ENCODE data around the gene SSTR5. TPM values are rescaled to one million over a fixed set of nuclear protein-coding genes. Genes with fewer than 3 reads are reported as not detected.

Gene SSTR5
- total RNA-seq, 6 donors from 2014 or later, result not detected

DNA sequence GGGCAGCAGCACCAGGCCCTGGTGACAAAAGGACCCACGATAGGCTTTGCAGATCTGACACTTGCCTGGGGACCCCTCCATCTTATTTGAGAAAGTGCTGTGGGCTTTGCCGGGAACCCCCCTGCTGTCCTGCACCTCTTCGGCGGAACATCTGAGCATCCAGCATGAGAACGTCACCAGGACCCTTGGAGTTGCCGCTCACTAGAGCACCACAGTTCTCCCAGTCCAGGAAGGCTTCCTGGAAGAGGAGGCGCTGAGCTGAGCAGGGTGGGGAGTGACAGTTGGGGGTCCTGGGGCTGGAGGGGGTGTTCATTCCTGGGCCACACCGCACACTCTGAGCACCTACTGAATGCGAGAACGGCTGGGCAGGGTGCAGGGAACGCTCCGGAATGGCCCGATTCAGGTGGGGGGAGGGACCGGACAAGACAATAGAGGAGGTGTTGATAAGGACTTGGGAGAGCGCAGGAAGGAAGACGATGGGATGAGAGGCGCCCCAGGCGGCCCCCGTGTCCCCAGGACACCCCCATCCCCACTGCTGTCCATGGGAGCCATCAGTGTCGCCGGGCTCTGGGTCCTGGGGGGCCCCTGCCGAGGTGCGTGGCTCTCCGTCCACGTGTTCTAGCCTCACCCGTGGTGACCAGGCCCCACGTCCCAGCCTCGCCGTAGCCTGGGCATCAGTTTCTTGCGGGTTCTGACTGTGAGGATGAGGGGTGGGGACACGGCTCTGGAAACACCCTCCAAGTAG is 55.6 kb downstream of the SSTR5 start:
- Histone ChIP-seq H3K27me3 (no peaks in the 10 kb centered on the region), H3K27ac (no peak overlapping the region), H3K4me3 (no peak overlapping the region), H3K36me3 (no peaks in the 10 kb centered on the region), H3K9me3 (no peaks in the 10 kb centered on the region), H3K4me1 (no peaks in the 10 kb centered on the region)
- DNase-seq (peak in 1 of 2 donors; percentile 78), ATAC-seq (ENCODE audit: low FRiP score in 2 of 2) (no peak)
- TF ChIP-seq POLR2A (IDR thresholded peaks at IDR 0.05), result no peak
- WGBS, 2 donors, result 83 to 84% methylated on average over 22 to 31 of the region's 31 CpGs

DNA sequence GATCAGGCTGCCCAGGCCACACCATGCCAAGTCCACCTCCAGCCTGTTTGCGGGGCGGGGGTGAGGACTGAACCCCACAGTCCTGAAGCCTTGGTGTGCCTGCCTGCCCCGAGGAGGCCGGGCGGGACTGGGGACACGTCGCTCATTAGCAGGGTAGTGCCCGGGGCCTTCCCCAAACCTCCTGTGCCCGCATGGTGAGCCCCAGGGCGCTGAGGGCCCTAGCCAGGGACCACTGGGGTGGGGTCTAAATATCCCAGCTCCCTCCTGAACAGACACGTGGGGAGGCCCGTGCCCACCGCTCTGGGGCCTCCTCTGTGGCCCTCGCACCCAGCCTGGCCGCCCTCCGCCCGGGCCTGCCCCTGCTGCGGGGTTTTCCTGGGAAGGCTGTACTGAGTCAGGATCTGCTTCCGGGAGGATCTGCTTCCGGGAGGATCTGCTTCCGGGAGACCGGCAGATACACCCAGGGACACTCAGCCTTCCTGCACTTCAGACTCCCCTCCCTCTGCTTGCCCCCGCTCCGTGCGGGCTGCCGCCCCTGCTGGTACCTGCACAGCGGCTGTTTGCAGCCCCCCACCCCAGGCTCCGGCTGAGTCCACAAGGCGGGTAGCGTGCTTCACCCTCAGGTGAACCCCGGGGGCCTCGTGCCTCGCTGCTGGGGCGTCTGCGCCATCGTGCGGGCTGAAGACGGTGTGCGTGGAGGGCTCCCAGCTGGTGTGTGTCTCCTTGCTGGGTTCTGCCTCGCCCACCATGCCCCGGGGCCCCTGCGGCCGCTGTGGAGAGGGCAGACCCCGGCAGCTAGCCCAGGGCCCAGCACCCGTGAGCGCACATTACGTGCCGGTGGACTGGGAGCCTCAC is 56.8 kb downstream of the SSTR5 start:
- DNase-seq, result peak in 1 of 2 donors; percentile 80
- no peak overlapping the region for H3K4me3 ChIP-seq
- no peaks in the 10 kb centered on the region for H3K4me1 ChIP-seq
- ATAC-seq (ENCODE audit: low FRiP score in 2 of 2), result no peak
- TF ChIP-seq POLR2A (IDR thresholded peaks at IDR 0.05) (no peak), EP300 (IDR thresholded peaks at IDR 0.05) (no peak), POLR2AphosphoS5 (IDR thresholded peaks at IDR 0.05) (no peak)
- TF ChIP-seq, protein P1, sequence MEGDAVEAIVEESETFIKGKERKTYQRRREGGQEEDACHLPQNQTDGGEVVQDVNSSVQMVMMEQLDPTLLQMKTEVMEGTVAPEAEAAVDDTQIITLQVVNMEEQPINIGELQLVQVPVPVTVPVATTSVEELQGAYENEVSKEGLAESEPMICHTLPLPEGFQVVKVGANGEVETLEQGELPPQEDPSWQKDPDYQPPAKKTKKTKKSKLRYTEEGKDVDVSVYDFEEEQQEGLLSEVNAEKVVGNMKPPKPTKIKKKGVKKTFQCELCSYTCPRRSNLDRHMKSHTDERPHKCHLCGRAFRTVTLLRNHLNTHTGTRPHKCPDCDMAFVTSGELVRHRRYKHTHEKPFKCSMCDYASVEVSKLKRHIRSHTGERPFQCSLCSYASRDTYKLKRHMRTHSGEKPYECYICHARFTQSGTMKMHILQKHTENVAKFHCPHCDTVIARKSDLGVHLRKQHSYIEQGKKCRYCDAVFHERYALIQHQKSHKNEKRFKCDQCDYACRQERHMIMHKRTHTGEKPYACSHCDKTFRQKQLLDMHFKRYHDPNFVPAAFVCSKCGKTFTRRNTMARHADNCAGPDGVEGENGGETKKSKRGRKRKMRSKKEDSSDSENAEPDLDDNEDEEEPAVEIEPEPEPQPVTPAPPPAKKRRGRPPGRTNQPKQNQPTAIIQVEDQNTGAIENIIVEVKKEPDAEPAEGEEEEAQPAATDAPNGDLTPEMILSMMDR (IDR thresholded peaks at IDR 0.05), result no peak
- 80 to 89% methylated on average over 8 to 46 of the region's 48 CpGs for WGBS, 2 donors
- H3K36me3 ChIP-seq, result no peaks in the 10 kb centered on the region
- no peaks in the 10 kb centered on the region for H3K27me3 ChIP-seq
- no peaks in the 10 kb centered on the region for H3K9me3 ChIP-seq
- H3K27ac ChIP-seq, result no peak overlapping the region

DNA sequence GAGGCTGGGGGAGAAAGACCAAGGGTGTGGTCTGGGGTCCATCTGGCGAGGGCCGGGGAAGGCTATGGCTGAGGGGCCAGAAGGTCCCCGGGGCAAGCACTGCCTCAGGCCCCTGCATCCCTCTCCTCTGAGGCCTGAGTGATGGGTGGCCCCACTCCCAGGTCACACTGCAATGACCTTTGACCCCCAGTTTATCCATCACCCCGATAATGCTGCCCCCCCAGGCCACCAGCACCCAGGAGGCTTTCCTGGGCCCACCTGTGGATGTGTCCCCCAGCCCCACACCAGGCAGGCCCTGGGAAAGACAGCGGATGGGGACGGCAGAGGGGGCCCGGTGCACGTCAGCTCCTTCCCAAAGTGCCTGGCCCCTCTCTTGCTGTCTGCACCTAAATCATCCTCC is 57.8 kb downstream of the SSTR5 start:
- Histone ChIP-seq H3K4me3 (no peak overlapping the region), H3K36me3 (no peaks in the 10 kb centered on the region), H3K27ac (no peak overlapping the region), H3K9me3 (no peaks in the 10 kb centered on the region), H3K27me3 (no peaks in the 10 kb centered on the region), H3K4me1 (no peaks in the 10 kb centered on the region)
- no peak for TF ChIP-seq EP300 (IDR thresholded peaks at IDR 0.05)
- TF ChIP-seq, protein P1 (IDR thresholded peaks at IDR 0.05), result no peak
- no peak for TF ChIP-seq POLR2AphosphoS5 (IDR thresholded peaks at IDR 0.05)
- TF ChIP-seq POLR2A (IDR thresholded peaks at IDR 0.05), result no peak
- 83 to 90% methylated on average over 3 to 4 of the region's 8 CpGs for WGBS, 2 donors
- ATAC-seq (ENCODE audit: low FRiP score in 2 of 2), result no peak
- peak in 1 of 2 donors; percentile 50 for DNase-seq

Other genes starting within 250 kb of the SSTR5 start
- 100 to 1,000 TPM in 1 of 6 donors, 10 to 100 TPM in 5; 20.3 to 147 (median 28.2) TPM for gene LMF1, start 101.8 kb upstream of the SSTR5 start, total RNA-seq
- gene SOX8, start 91.0 kb upstream of the SSTR5 start, total RNA-seq, result 1 to 10 TPM in 2 of 6 donors, under 1 TPM in 4; 0.14 to 1.1 (median 0.57) TPM
- gene C1QTNF8, start 23.5 kb downstream of the SSTR5 start, total RNA-seq, result under 1 TPM in 1 of 6 donors, not detected in 5; 0.30 TPM
- gene CACNA1H, start 80.4 kb downstream of the SSTR5 start, total RNA-seq, result 10 to 100 TPM in 2 of 6 donors, 1 to 10 TPM in 4; 6.4 to 46.1 (median 9.3) TPM
- gene TPSG1, start 152.5 kb downstream of the SSTR5 start, total RNA-seq, result 10 to 100 TPM in 1 of 6 donors, 1 to 10 TPM in 2, under 1 TPM in 1, not detected in 2; 0.61 to 38.8 (median 3.7) TPM
- gene TPSB2, start 157.4 kb downstream of the SSTR5 start, total RNA-seq, result 100 to 1,000 TPM in 2 of 6 donors, 10 to 100 TPM in 4; 10.5 to 329 (median 70.7) TPM
- 100 to 1,000 TPM in 3 of 6 donors, 10 to 100 TPM in 2, 1 to 10 TPM in 1; 6.4 to 207 (median 99.8) TPM for gene TPSAB1, start 168.0 kb downstream of the SSTR5 start, total RNA-seq
- 10 to 100 TPM in 2 of 6 donors, 1 to 10 TPM in 4; 1.3 to 14.0 (median 6.4) TPM for gene TPSD1, start 183.3 kb downstream of the SSTR5 start, total RNA-seq
- 100 to 1,000 TPM in 1 of 6 donors, 10 to 100 TPM in 5; 51.4 to 113 (median 92.0) TPM for gene UBE2I, start 236.9 kb downstream of the SSTR5 start, total RNA-seq

All from upper lobe of left lung (tissue), 6 donors.